A549 (cell line): ENCODE measurements around the gene KLF16. TPM values are rescaled to one million over a fixed set of nuclear protein-coding genes. Genes with fewer than 3 reads are reported as not detected.

Experiments used
- ATAC-seq, 2 experiments: fragments of 200-7000 bp in 1 of 2; fragments of >200 bp in 1 of 2; cut with Nextera tagmentation in 1 of 2; cut with Tn5 transposase in 1 of 2; 3 replicates each; pipeline versions ENCODE4 v1.8.0 to v1.9.1; 2018 to 2020; ENCODE audit warnings: mild to moderate bottlenecking in 1 of 2, moderate library complexity in 1 of 2
- CTCF ChIA-PET: fragments of 300-600 bp; sonication (Branson Sonifier 250); formaldehyde crosslinking; extraction: SDS; loops from one replicate; lab custom pipeline; 2021; ENCODE audit warnings: antibody characterized with exemption, inconsistent platforms; lab: Yijun Ruan, JAX
- POLR2A ChIA-PET: fragments of 350-600 bp; formaldehyde crosslinking; extraction: SDS; loops from one replicate; lab custom pipeline; 2021; ENCODE audit warnings: antibody characterized with exemption, inconsistent platforms; lab: Yijun Ruan, JAX
- DNase-seq, 2 experiments: peaks; one replicate each; pipeline versions ENCODE4 v3.0.0 to v3.0.0-alpha.2; 2011 to 2016; ENCODE audit warnings: low read depth in 1 of 2, low spot score in 1 of 2
- FAIRE-seq: peaks from 2 replicates; lab custom pipeline; 2011; peaks lifted over from hg19 to GRCh38; lab: Jason Lieb, UNC
- H3K27ac ChIP-seq, 2 experiments: fragments of >200 bp; sonication (Bioruptor Twin); formaldehyde crosslinking; 3 replicates each; pipeline ENCODE4 v1.5.1; 2016 to 2017
- H3K4me1 ChIP-seq: fragments of >200 bp; sonication (Bioruptor Twin); formaldehyde crosslinking; 3 replicates; pipeline ENCODE4 v1.6.1; 2016
- H3K4me2 ChIP-seq: fragments of >200 bp; sonication (Bioruptor Twin); formaldehyde crosslinking; 3 replicates; pipeline ENCODE4 v1.6.1; 2016
- H3K4me3 ChIP-seq: fragments of >200 bp; sonication (Bioruptor Twin); formaldehyde crosslinking; 3 replicates; pipeline ENCODE4 v1.5.1; 2016
- H3K9me3 ChIP-seq: fragments of >200 bp; sonication (Bioruptor Twin); formaldehyde crosslinking; 3 replicates; pipeline ENCODE4 v1.6.1; 2016
- BHLHE40 ChIP-seq: IDR thresholded peaks from 2 replicates; pipeline ENCODE4 v1.6.1; 2012; ENCODE audit warnings: low read depth, low read length, inconsistent platforms
- CBX8 ChIP-seq: fragments of 200-600 bp; sonication (generic); IDR thresholded peaks from 2 replicates; pipeline ENCODE4 v1.6.1; 2016
- CTCF ChIP-seq: fragments of >200 bp; sonication (Bioruptor Twin); formaldehyde crosslinking; IDR thresholded peaks from 3 replicates; pipeline ENCODE4 v1.5.1; 2016
- E2F6 ChIP-seq: IDR thresholded peaks from 2 replicates; pipeline ENCODE4 v1.6.1; 2012; ENCODE audit warnings: low read depth, borderline replicate concordance
- ELK1 ChIP-seq: fragments of 150-350 bp; IDR thresholded peaks from 2 replicates; pipeline ENCODE4 v1.6.1; 2014; ENCODE audit warnings: low read depth, mild to moderate bottlenecking, low read length
- EP300 ChIP-seq, 2 experiments: fragments of >200 bp; sonication (Bioruptor Twin); formaldehyde crosslinking; IDR thresholded peaks; 2 replicates in 1 of 2; 3 replicates in 1 of 2; pipeline ENCODE4 v1.6.1; 2016 to 2017
- ESRRA ChIP-seq: fragments of 150-350 bp; IDR thresholded peaks from 2 replicates; pipeline ENCODE4 v1.6.1; 2014; ENCODE audit warnings: mild to moderate bottlenecking, low read length, borderline replicate concordance
- FOSB ChIP-seq: fragments of 250-450 bp; sonication (Bioruptor Pico); IDR thresholded peaks from 2 replicates; pipeline ENCODE4 v1.5.0; 2020; ENCODE audit warnings: mild to moderate bottlenecking, moderate library complexity
- GATA3 ChIP-seq: IDR thresholded peaks from 2 replicates; pipeline ENCODE4 v1.6.1; 2012; ENCODE audit warnings: borderline replicate concordance
- HDAC2 ChIP-seq: fragments of 200-600 bp; sonication (generic); IDR thresholded peaks from 2 replicates; pipeline ENCODE4 v1.6.1; 2016
- JUNB ChIP-seq: fragments of >200 bp; sonication (Bioruptor Twin); formaldehyde crosslinking; IDR thresholded peaks from 2 replicates; pipeline ENCODE4 v1.6.1; 2016
- MAZ ChIP-seq: fragments of 150-350 bp; IDR thresholded peaks from 2 replicates; pipeline ENCODE4 v1.6.1; 2014; ENCODE audit warnings: antibody characterized with exemption, low read depth, low read length, borderline replicate concordance
- NFE2L2 ChIP-seq: fragments of 150-350 bp; conservative IDR thresholded peaks from 2 replicates; pipeline ENCODE4 v1.6.1; 2014; ENCODE audit warnings: low read length
- NPAS2 ChIP-seq: fragments of 250-450 bp; sonication (Bioruptor Pico); IDR thresholded peaks from 2 replicates; pipeline ENCODE4 v1.8.0; 2022; ENCODE audit warnings: mild to moderate bottlenecking, moderate library complexity, borderline replicate concordance
- PBX3 ChIP-seq: IDR thresholded peaks from 2 replicates; pipeline ENCODE4 v1.6.1; 2012
- POLR2A ChIP-seq: IDR thresholded peaks from 2 replicates; pipeline ENCODE4 v1.6.1; 2012; ENCODE audit warnings: mild to moderate bottlenecking, low read length
- RAD21 ChIP-seq, 2 experiments: fragments of >200 bp in 1 of 2; sonication (Bioruptor Twin) in 1 of 2; formaldehyde crosslinking in 1 of 2; IDR thresholded peaks in 1 of 2; conservative IDR thresholded peaks in 1 of 2; 2 replicates in 1 of 2; 3 replicates in 1 of 2; pipeline ENCODE4 v1.6.1; 2012 to 2018; ENCODE audit warnings: inconsistent platforms in 1 of 2
- RFX5 ChIP-seq: fragments of 450-650 bp; IDR thresholded peaks from 2 replicates; pipeline ENCODE4 v1.7.1; 2014; ENCODE audit warnings: antibody characterized with exemption, mild to moderate bottlenecking, moderate library complexity
- SREBF2 ChIP-seq: fragments of 450-650 bp; IDR thresholded peaks from 2 replicates; pipeline ENCODE4 v1.6.1; 2014; ENCODE audit warnings: mild to moderate bottlenecking, moderate library complexity
- TFCP2L1 ChIP-seq: fragments of 250-450 bp; sonication (Bioruptor Pico); IDR thresholded peaks from 2 replicates; pipeline ENCODE4 v1.5.0; 2021; ENCODE audit warnings: mild to moderate bottlenecking
- TP53 ChIP-seq: fragments of 250-450 bp; sonication (Bioruptor Pico); IDR thresholded peaks from 2 replicates; pipeline ENCODE4 v1.5.0; 2021; ENCODE audit warnings: mild to moderate bottlenecking, moderate library complexity
- USF2 ChIP-seq: fragments of 450-650 bp; IDR thresholded peaks from 2 replicates; pipeline ENCODE4 v1.6.1; 2014; ENCODE audit warnings: antibody characterized with exemption
- WGBS: methylation state at CpG from one replicate; pipeline ENCODE4 v1.1.6; 2017; ENCODE audit errors: missing lambda C conversion rate; 5-methylcytosine and 5-hydroxymethylcytosine counted together
- polyA plus RNA-seq, 4 experiments: library from polyadenylated mRNA; depleted of rRNA in 3 of 4; stranded (reverse); fragments of >200 nt; fragmentation: RNase III in 1 of 4; extraction: RNeasy Plus Mini Kit Qiagen cat#74134 plus additional on column Dnase treatment in 1 of 4; gene quantifications; 2 replicates in 3 of 4; 3 replicates in 1 of 4; pipeline ENCODE4 v1.2.3, GENCODE V29; 2011 to 2017

The KLF16 gene
- polyA plus RNA-seq, 2 of the 4 experiments (the other 2 are of a cell fraction) = 5.8 to 25.7 TPM

- 86% methylated on average over 8 of the region's 19 CpGs for WGBS
- ChIA-PET CTCF (interaction anchor here (3.3 to 14.0 kb wide), 2 partner anchors 7 to 20 kb away, joined by 32 to 212 read pairs; no protein-coding TSS in a partner anchor), POLR2A (no interaction called here)
- peaks cover 15% of the 10 kb centered on the region for H3K4me1 ChIP-seq
- no peaks in the 10 kb centered on the region for H3K9me3 ChIP-seq
- no peak for DNase-seq
- H3K4me2 ChIP-seq = no peak overlapping the region
- no peak for ATAC-seq
- no peak overlapping the region for H3K27ac ChIP-seq
- no peak overlapping the region for H3K4me3 ChIP-seq
- no peak for TF ChIP-seq CTCF
- no peak for TF ChIP-seq SREBF2
- TF ChIP-seq POLR2A = no peak
- TF ChIP-seq MAZ = no peak
- TF ChIP-seq RAD21 (conservative IDR thresholded peaks at IDR 0.05 in 1 of 2, IDR thresholded peaks at IDR 0.05 in 1 of 2) = no peak
- TF ChIP-seq TP53 (CRISPR knock-in tag) = no peak
- no peak for TF ChIP-seq FOSB (CRISPR knock-in tag)
- TF ChIP-seq USF2 = no peak
- no peak for TF ChIP-seq BHLHE40
- no peak for TF ChIP-seq EP300 (IDR thresholded peaks at IDR 0.05)
- TF ChIP-seq GATA3 = no peak
- no peak for TF ChIP-seq RFX5
- TF ChIP-seq JUNB = no peak
- no peak for TF ChIP-seq CBX8
- no peak for TF ChIP-seq NPAS2 (CRISPR knock-in tag)
- TF ChIP-seq HDAC2 = no peak
- TF ChIP-seq ELK1 = no peak
- no peak for TF ChIP-seq PBX3
- TF ChIP-seq NFE2L2 = no peak
- no peak for TF ChIP-seq E2F6
- no peak for FAIRE-seq
These were observed 18.8 kb downstream of the KLF16 start for GRCh38 chr19:1844513-1845124.

GRCh38 chr19:1843646-1844394 is 19.6 kb downstream of the KLF16 start:
- Histone ChIP-seq H3K4me3 (no peak overlapping the region), H3K9me3 (no peaks in the 10 kb centered on the region), H3K27ac (no peak overlapping the region), H3K4me2 (no peak overlapping the region), H3K4me1 (peaks cover 15% of the 10 kb centered on the region)
- CTCF ChIA-PET = interaction anchor here (1.7 to 14.0 kb wide), 3 partner anchors 10 to 171 kb away, joined by 6 to 212 read pairs (median 8); no protein-coding TSS in a partner anchor
- POLR2A ChIA-PET = no interaction called here
- DNase-seq (no peak), FAIRE-seq (no peak), ATAC-seq (peak in 1 of 2 experiments; percentile 19; a peak in 1 of 6 replicates)
- WGBS = 87% methylated on average over 11 of the region's 25 CpGs
- TF ChIP-seq ESRRA = no peak
- TF ChIP-seq BHLHE40 = no peak
- no peak for TF ChIP-seq JUNB
- TF ChIP-seq NPAS2 (CRISPR knock-in tag) = no peak
- no peak for TF ChIP-seq GATA3
- TF ChIP-seq TFCP2L1 (CRISPR knock-in tag) = no peak
